Activated CD4-positive, alpha-beta T cell treated with anti-CD3 and anti-CD28 coated beads, Interleukin-2, amount 50 U/mL, for 24 hours (primary cell): ENCODE measurements around the gene ITGAD.
"Not testable (repeated sequence)": the region's sequence is repeated elsewhere in the genome, so short reads cannot be mapped to it uniquely, and the experiment has no call there.

ENCODE experiments used
- DNase-seq, 2 donors: peaks; one replicate each; pipeline ENCODE4 v3.0.0-alpha.2; 2020; ENCODE audit warnings: low read depth in 1 of 2, low spot score in 1 of 2

Gene ITGAD

GRCh38 chr16:31403590-31404352 lies 10.6 kb downstream of the ITGAD start:
- no peak for DNase-seq

- DNase-seq, result no peak
Observed at GRCh38 chr16:31404353-31405064, 11.4 kb downstream of the ITGAD start.

GRCh38 chr16:31407406-31407805 lies 14.3 kb downstream of the ITGAD start:
- DNase-seq, result no peak

DNA sequence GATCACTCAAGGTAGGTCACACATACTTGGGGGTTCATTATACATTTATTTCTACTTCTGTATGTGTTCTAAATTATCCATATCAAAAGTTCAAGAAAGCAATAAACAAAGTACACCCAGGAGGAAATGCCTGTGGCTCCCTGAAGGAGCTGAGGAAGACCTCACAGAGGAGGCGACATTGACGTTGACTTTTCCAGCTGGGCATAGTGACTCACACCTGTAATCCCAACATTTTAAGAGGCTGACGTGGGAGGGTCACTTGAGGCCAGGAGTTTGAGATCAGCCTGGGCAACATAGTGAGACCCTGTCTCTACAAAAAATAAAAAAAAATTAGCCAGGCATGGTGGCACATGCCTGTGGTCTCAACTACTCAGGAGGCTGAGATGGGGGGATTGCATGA lies 16.3 kb downstream of the ITGAD start:
- no peak for DNase-seq

DNA sequence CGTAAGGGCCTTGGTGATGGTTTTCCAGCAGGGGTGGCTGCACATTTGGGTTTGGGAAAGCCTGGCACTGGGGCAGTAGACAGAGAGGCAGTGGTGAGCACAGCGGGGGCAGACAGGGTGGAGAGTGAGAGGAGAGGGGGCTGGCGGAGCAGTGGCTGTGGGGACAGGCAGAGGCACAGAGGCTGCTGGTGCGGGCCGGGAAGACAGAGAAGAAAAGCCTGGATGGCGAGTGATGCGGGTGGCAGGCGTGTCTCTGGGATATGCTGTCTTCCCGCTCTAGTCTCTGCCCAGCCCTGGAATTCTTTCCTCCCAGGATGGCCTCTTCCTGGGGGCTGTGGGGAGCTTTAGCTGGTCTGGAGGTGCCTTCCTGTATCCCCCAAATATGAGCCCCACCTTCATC lies 16.9 kb downstream of the ITGAD start:
- no peak for DNase-seq

DNA sequence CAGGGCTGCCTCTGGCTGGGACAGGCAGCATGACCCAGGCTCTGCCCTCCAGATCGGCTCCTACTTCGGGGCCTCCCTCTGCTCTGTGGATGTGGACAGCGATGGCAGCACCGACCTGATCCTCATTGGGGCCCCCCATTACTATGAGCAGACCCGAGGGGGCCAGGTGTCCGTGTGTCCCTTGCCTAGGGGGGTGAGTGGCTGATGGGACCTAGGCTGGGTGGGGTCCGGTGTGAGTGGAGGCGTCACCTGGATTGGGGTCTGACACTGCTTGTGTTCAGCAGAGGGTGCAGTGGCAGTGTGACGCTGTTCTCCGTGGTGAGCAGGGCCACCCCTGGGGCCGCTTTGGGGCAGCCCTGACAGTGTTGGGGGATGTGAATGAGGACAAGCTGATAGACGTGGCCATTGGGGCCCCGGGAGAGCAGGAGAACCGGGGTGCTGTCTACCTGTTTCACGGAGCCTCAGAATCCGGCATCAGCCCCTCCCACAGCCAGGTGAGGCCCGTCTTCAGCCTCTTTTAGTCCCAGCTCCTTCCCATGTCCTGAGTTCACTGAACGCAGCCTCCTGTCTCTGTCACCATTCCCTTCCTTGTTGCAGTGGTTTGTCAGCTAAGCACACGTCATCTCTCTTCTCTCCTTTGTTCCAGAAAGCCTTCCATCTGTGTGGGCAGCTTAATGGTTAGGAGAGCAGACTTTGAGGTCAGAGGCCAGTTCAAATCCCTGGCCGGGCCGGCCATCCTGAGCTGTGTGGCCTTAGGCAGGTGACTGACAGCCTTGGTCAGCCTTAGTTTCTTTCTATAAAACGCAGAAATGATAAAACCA lies 18.1 kb downstream of the ITGAD start:
- DNase-seq, result no peak

- DNase-seq, result no peak
Observed at GRCh38 chr16:31412750-31413149, 19.6 kb downstream of the ITGAD start.

DNA sequence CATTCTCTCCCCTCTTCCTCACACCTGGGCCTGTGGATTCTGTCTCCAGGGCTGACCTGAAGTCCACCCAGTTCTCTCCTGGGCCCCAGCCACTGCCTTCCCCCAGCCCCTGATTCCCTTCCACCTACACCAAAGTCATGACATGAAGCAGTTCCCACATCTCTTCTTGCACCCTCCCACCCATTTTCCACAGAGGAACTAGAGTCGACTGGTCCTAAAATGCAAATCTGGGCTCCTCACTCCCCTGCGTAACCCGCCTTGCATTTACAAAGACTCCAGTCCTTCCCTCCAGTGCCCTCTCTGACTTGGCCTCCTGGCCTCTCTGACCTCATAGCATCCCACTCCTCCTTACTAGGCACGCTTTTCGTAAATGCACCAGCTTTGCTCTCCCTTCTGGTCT lies 20.2 kb downstream of the ITGAD start:
- DNase-seq, result no peak

DNA sequence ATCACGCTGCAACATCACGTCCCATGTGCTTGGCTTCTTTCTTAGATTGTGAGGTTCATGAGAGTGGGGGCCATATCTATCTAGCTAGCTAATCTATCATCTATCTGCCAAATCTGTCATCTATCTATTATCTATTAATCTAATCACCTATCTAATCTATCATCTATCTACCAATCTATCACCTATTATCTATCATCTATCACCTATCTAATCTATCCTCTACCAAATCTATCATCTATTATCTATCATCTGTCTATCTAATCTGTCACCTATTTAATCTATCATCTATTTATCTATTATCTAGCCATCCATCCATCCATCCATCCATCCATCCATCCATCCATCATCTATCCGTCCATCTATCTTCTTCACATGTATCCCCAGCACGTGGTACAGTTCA lies 20.8 kb downstream of the ITGAD start:
- no peak for DNase-seq

DNA sequence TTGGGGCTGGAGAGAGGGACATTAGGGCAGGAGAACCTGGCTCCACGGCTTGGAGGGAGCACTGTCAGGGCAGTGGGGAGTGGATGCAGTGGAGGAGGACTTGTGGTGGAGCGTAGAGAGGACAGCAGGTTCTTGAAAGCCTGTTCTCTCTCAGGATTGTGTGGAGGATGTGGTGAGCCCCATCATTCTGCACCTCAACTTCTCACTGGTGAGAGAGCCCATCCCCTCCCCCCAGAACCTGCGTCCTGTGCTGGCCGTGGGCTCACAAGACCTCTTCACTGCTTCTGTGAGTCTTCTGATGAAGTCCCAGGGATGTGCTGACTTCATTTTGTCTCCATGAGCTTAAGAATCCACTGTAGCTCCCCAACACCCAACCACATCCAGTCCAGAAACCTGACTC lies 21.6 kb downstream of the ITGAD start:
- DNase-seq, result no peak

GRCh38 chr16:31416371-31416770 lies 23.2 kb downstream of the ITGAD start:
- DNase-seq, result no peak

DNA sequence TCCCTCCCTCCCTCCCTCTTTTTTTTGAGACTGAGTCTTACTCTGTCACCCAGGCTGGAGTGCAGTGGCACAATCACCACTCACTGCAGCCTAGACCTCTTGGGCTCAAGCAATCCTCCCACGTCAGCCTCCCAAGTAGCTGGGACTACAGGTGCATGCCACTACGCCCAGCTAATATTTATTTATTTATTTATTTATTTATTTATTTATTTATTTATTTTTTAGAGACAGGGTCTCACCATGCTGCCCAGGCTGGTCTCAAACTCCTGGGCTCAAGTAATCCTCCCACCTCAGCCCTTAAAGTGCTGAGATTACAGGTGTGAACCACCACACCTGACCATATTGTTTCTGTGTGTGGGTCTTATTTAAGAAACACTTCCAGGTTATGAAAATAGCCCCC lies 23.9 kb downstream of the ITGAD start:
- not testable (repeated sequence) for DNase-seq

DNA sequence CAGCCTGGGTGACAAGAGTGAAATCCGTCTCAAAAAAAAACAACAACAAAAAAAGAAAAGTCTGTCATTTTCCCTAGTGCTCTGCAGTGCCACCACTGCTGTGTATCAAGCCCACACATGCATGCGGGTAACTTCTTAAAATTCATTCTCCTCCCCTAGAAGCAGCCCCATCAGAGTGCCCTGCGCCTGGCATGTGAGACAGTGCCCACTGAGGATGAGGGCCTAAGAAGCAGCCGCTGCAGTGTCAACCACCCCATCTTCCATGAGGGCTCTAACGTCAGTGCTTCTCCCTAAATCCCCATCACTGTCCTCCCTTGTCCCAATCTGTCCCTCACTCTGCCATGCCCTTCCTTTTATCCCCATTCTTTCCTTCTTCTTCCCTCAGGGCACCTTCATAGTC lies 24.8 kb downstream of the ITGAD start:
- DNase-seq, result no peak

GRCh38 chr16:31420037-31420436 lies 26.9 kb downstream of the ITGAD start:
- DNase-seq, result no peak

- DNase-seq, result peak; percentile 7 to 22
Observed at GRCh38 chr16:31421587-31421986, 28.5 kb downstream of the ITGAD start.

DNA sequence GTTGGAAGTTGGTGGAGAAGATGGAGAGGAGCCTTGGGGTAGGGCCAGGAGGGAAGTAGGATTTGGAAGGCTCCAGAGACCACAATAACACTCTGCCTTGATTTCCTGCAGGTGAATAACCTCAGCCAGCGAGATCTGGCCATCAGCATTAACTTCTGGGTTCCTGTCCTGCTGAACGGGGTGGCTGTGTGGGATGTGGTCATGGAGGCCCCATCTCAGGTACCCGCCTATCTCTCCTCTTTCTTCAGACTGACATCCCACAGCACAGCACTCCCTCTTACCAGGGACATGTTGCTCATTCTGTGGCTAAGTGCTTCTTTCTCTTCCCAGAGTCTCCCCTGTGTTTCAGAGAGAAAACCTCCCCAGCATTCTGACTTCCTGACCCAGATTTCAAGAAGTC lies 30.1 kb downstream of the ITGAD start:
- no peak for DNase-seq

- no peak for DNase-seq
Observed at GRCh38 chr16:31423801-31424200, 30.7 kb downstream of the ITGAD start.

DNA sequence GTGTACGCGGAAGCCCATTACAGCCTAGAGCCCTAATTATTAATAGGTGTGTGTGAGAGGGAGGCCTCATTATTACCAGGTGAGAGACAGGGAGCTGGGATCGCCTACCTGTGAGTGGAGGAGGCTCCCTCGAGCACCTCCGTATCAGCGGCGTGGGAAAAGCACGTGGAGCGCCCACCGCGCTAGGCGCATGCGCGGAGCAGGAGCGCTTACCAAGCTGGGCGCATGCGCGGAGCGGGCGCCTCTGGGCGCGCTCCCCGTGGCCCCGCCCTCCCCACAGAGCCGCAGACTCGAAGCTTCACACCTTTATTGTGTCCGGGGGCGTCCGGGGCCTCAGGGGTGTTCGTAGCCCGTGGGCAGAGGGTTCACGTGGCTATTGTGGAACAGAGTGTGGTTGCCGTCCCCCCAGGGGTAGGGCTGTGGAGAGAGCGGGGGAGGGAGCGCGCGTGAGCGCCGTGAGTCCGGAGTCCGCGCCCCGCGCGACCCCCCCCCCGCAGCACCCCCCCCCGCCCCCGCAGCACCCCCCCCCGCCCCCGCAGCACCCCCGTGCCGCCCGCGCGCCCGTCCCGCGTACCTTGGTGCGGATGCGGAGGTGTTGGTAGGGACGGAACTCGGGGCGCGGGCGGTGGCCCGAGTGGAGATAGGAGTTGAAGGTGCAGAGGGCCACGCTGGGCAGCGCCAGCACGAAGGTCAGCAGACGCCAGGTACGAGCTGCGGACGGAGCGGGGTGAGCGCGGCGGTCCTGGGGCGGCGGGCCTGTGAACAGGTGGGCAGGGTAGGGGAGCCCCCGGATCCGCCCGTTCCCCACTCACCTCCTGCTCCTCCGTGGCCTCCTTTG lies 34.5 kb downstream of the ITGAD start:
- peak; percentile 33 to 51 for DNase-seq

DNA sequence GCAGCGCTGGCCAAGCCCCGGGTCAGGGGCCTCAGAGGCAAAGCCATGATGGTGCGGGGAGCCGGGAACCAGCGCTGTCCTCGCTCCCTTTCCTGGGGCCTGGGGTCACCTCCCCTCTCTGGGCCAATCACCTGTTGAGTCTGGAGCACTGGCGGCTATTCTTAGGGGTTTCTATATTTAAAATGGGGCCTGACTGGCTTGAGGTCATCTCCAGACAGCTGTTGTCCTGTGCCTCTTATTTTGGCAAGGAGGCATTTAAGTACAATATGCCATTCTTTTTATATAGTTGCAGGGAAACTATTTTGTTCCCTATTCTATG lies 35.1 kb downstream of the ITGAD start, which contains the start of gene COX6A2:
COX6A2 (minus strand) TSS at position 82 of the 319 bp plus-strand sequence; CDS start at position 47, 35 bp downstream.
- DNase-seq, result no peak

DNA sequence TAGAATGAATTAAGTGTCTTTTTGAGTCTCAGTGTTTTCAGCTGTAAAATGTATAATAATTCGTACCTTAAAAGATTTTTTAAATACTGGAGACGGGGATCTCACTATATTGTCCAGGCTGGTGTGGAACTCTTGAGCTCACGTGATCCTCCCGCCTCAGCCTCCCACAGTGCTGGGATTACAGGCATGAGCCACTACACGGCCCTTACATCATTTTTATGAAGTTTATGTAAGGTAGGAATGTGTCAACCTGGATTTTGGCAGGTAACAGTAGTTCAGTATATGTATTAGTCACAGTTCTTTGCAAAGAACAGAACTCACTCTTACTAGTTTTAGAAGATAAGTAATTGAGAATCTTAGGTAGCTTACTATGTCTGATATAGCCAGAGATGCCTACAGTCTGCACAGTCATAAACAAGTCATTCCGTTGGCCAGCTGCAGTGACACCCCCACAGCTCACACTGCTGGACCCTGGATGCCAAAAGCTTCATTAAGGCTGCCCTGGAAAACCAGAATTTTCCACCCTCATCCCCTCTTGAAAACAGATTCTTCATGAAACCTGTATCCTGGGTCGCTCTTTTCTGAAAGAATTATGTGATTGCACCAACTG lies 35.6 kb downstream of the ITGAD start:
- DNase-seq, result no peak

DNA sequence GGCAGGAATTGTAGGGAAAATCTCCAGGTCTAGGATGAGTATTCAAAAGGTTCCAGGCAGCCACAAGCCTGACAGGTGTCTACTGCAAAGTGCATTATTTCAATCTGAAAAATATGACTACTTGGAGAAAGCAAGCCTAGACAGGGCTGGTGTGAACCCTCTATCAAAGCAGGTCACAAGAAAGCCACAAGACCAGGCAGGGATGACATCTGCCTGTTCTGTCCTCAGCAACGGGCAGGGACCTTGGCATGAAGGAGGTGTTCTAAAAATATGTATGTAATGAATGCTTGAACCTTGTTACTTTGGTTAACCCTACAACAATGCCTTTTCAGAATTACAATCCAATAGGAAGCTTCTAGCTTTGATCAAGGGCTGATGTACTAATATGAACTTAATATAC lies 36.2 kb downstream of the ITGAD start:
- DNase-seq, result no peak
